Measurements from ENCODE around the gene CCDC71L.

DNA sequence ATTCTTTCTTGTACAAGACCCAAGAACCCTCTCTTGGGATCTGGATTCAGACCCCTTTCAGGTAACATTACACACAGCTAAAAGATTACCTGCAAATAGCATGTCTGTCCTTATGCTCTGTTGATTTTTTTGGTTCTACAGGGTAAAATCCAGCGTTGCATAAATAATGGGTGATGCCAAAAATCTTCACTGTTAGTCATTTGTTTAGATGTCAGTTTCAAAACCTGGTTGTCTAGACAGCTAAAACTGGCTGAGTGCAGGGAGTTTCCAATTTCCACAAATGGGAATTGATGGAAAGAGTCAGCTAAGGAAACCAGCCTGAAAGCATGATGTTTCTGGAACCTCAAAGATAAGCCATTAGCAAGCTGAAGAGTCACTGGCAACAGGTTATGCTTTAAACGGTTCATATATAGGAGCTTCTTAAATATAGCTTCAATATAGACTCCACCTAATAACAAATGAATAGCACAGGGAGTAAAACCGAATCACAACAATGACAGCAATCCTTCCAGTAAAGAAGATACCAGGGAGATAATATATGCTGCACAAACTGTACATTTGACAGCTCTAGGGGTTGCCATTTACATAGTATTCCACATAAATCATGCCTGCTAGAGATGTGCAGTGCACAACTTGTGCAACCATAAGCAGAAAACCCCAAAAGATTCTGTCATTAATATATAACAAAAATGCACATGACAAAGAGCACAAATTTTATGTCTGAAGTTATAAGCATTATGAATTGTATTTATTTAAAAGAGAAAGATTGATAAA is 20.4 kb downstream of the CCDC71L start:
- TF ChIP-seq ZFX (IDR thresholded peaks at IDR 0.05) (no peak), RAD21 (IDR thresholded peaks at IDR 0.05; ENCODE audit: low read depth) (no peak)
- TF ChIP-seq, protein P1, sequence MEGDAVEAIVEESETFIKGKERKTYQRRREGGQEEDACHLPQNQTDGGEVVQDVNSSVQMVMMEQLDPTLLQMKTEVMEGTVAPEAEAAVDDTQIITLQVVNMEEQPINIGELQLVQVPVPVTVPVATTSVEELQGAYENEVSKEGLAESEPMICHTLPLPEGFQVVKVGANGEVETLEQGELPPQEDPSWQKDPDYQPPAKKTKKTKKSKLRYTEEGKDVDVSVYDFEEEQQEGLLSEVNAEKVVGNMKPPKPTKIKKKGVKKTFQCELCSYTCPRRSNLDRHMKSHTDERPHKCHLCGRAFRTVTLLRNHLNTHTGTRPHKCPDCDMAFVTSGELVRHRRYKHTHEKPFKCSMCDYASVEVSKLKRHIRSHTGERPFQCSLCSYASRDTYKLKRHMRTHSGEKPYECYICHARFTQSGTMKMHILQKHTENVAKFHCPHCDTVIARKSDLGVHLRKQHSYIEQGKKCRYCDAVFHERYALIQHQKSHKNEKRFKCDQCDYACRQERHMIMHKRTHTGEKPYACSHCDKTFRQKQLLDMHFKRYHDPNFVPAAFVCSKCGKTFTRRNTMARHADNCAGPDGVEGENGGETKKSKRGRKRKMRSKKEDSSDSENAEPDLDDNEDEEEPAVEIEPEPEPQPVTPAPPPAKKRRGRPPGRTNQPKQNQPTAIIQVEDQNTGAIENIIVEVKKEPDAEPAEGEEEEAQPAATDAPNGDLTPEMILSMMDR (IDR thresholded peaks at IDR 0.05 in 2 of 3, conservative IDR thresholded peaks at IDR 0.05 in 1 of 3; ENCODE audit: borderline replicate concordance in 1 of 3, insufficient read depth in 1 of 3, low read depth in 2 of 3, low read length in 2 of 3): no peak

Data from HCT116 (cell line).